DMS79 treated with DMSO at 0.1 percent for 48 hours (cell line): Measurements from ENCODE around the gene ZNF496.
"Not testable (repeated sequence)": the region's sequence is repeated elsewhere in the genome, so short reads cannot be mapped to it uniquely, and the experiment has no call there.

Experiments
- DNase-seq: peaks from one replicate; lab custom pipeline; 2025; lab: John Stamatoyannopoulos, UW

ZNF496 gene

GRCh38 chr1:247358920-247359319, 27.3 kb upstream of the ZNF496 start:
- no peak for DNase-seq

DNA sequence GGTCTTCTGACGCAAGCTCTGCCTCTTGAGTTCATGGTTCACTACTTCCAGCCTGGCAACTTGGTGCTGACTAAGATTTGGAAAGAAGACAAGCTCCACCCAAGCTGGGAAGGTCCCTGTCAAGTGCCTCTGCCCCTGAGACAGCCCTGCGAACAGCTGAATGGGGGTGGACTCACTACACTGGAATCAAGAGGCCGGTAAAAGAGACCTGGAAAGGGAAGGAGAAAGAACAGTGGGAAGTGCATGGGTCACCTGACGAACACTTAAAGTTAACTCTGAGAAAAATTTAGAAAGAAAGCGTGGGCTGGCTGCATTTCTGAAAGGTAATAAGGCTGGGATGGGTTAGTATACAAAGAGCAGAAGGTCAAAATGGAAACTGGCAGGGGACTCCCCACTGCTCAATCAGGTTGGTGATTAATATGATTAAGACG, 26.1 kb upstream of the ZNF496 start:
- peak; percentile 41 for DNase-seq

GRCh38 chr1:247357052-247357780, 25.5 kb upstream of the ZNF496 start:
- no peak for DNase-seq

GRCh38 chr1:247355160-247355559, 23.5 kb upstream of the ZNF496 start:
- not testable (repeated sequence) for DNase-seq

DNA sequence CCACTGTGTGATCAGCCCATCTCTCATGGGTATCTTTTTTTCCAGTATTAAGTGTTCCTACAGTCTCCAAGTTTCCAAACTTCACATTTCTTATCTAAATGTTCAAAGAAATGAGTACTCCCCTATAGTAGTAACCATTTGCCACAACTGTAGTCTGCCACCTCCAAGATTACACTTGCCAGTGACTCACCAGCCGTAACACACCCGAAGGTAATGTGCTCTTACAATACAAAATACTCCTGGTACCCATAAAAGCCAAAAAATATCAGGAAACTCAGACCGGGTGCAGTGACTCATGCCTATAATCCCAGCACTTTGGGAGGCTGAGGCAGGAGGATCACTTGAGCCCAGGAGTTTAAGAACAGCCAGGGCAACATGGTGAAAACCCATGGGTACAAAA, 20.5 kb upstream of the ZNF496 start:
- DNase-seq: no peak

DNA sequence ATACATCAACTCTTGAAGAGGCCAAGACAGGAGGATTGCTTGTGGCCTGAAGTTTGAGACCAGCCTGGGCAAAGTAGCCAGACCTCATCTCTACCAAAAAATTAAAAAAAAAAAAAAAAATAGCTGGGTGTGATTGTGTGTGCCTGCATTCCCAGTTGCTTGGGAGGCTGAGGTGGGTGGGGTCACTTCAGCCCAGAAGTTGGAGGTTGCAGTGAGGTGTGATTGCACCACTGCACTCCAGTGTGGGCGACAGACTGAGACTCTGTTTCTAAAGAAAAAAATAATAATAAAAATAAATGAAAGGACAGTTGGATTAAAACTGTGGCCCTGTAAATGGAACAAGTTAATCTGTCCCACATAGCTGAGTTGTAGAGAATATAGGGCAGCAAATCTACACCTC, 18.9 kb upstream of the ZNF496 start:
- no peak for DNase-seq

DNA sequence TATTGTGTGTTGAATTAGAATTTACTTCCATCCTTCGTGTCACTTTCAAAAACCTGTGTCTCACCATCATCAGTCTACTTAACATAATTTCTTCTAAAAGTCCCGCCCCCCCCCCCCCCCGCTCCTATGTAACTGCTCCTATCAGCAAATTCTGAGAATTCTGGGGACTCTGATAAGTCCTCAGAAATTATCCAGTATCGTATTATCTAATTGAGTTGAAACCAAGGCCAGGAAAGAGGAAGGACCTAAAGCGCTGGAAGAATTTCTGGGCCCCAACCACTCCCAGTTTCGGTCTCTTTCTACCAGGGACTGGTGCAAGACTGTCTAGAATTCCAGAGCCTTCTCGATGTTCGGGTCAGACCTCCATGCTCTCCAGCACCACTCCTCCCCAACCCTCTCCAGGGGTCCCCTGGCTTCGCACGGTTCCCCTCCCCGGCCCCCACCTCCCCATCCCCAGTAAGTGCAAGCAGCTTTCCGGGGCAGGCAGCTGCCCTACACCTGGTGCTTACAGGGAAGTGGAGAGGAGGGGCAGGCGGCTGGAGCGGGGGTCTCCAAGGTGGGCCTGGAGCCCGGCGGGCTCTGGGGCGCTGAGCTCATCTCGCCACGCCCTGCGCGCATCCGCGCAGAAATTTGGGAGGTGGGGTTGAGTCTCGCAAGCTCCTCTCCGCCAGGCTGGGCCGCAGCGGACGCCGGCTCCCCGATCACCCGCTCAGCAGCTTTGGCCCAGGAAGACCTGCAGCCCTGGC, 16.0 kb upstream of the ZNF496 start:
- no peak for DNase-seq

GRCh38 chr1:247345881-247346280, 14.2 kb upstream of the ZNF496 start:
- no peak for DNase-seq

GRCh38 chr1:247343801-247344200, 12.1 kb upstream of the ZNF496 start:
- no peak for DNase-seq

DNA sequence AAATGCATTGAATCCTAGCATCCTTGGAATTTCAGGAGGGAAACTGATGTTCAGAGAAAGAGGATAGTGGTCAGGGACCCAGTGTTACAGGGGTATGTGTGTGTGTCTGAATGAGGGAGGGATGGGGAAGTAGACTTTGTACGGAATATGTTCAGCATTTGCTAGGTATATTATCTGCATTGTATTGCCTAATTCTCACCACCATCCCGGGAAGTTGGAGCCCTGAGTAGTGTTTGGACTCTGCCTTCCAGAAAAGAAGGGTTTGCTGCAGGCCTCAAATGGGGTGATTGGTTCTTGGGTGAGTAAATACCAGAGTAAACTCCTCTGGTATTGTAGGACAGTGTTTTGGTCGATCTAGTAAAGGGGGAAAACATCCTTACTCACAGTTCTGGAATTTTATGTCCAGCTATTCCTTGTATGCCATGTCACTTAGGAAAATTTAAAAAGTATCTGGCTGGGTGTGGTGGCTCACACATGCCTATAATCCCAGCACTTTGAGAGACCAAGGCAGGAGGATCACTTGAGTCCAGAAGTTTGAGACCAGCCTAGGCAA, 7.1 kb upstream of the ZNF496 start:
- DNase-seq: no peak

DNA sequence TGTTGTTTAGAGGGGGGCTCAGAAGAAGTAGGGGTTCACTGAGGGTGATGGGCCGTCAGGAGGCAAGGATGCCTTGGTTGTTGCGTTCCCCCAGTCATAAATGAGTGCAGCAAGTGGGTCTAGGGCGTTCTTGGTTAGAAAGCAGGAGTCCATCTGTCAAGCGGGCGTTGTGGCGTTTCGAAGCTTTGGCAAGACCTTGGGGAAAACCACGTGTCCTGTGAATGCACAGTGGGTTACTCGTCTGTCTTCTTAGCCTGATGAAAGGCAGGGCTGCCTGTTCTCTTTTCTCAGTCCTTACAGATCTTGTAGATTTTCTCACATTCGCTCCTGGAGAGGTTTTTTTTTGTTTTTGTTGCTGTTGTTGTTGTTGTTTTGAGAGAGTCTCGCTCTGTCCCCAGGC, 6.3 kb upstream of the ZNF496 start:
- DNase-seq: no peak

DNA sequence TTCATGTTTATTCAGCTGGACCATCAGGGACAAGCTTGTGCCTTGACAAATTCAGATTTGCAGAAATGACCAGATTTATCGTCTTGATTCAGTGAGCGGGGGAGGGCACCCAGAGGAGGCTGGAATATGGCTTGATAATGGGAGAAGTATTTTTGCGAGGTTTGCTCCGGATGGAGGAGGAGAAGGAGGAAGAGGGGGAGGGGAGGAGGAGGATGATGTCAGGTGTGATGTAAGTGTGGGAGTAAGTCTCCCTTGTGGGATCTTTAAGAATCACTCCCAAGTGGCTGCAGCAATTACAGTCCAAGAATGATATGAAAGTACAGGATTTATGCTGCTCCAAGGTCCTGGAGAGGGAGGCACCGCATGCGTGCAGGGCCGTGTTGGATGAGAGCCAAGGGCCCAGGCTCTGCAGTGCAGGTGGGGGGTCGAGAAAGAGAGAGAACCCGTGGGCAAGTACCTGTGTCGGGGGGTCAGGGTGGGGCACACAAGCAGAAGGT, 5.6 kb upstream of the ZNF496 start:
- DNase-seq: no peak

DNA sequence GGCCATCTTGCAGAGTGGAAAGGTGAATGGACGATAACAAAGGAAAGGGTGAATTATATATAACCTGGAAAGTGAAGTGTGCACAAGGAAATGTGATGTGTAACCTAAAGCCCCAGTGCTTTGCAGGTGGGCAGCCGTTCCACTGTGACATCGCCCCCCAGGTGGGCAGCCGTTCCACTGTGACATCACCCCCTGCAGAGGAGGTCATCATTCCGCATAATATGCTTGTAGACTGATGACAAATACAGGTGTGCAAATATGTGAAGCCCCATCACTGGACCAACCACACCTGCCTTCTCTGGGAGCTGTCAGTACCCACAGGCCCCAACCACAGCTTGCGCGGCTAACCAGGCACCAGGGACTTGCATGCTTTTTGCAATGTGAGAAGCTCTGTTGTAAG, 4.7 kb upstream of the ZNF496 start:
- DNase-seq: no peak

- DNase-seq: no peak
Measured at GRCh38 chr1:247335882-247336281, 4.2 kb upstream of the ZNF496 start.

GRCh38 chr1:247334378-247335133, 2.9 kb upstream of the ZNF496 start:
- DNase-seq: no peak

- DNase-seq: peak; percentile 26
Measured at GRCh38 chr1:247332623-247333361, 1.1 kb upstream of the ZNF496 start.

GRCh38 chr1:247332215-247332622, 552 bp upstream of the ZNF496 start:
- DNase-seq: peak; percentile 42

- peak; percentile 58 for DNase-seq
Measured at GRCh38 chr1:247331172-247331524, 519 bp downstream of the ZNF496 start.

- DNase-seq: no peak
Measured at GRCh38 chr1:247330548-247331171, 1.0 kb downstream of the ZNF496 start.

DNA sequence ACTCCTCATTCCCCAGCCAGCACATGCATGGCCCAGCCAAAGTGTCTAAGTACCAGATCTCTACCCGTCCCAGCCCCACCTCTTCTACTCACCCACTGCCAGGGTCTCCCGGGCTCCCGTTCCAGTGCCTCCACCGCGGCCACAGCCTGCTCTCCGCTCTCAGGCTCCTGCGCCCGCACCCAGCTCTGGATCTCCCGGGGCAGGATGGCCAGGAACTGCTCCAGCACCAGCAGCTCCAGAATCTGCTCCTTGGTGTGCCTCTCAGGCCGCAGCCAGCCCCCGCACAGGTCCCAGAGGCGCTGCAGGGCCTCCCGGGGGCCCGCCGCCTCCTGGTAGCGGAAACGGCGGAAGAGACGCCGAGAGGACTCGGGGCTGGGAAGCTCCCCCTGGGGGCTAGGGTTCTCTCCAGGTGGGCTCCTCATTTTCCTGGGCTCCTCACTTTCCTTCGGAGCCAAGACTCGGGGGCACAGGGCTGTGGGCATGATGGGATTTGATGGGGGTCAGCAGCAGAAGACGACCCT, 2.5 kb downstream of the ZNF496 start:
- DNase-seq: no peak

- no peak for DNase-seq
Measured at GRCh38 chr1:247328311-247328710, 3.4 kb downstream of the ZNF496 start.
